ENCODE results near the gene NINL.

Gene NINL

GRCh38 chr20:25584905-25585704 is at the start of gene NINL:
Gene NINL (minus strand): TSS chr20:25585531. CDS start chr20:25526587, 58,944 bp downstream.
- no peak for TF ChIP-seq CTCF (IDR thresholded peaks at IDR 0.05)

- no peak for TF ChIP-seq CTCF (IDR thresholded peaks at IDR 0.05)
Measured at GRCh38 chr20:25632940-25633790, 47.8 kb upstream of the NINL start.

- TF ChIP-seq CTCF (IDR thresholded peaks at IDR 0.05), result no peak
Measured at GRCh38 chr20:25629816-25630499, 44.6 kb upstream of the NINL start.

GRCh38 chr20:25626779-25627178 is 41.4 kb upstream of the NINL start:
- no peak for TF ChIP-seq CTCF (IDR thresholded peaks at IDR 0.05)

- no peak for TF ChIP-seq CTCF (IDR thresholded peaks at IDR 0.05)
Measured at GRCh38 chr20:25624500-25624939, 39.2 kb upstream of the NINL start.

- no peak for TF ChIP-seq CTCF (IDR thresholded peaks at IDR 0.05)
Measured at GRCh38 chr20:25623736-25624499, 38.6 kb upstream of the NINL start, which contains the start of gene NANP. Gene NANP (minus strand): TSS chr20:25624014. CDS start chr20:25623948, 66 bp downstream.
